Upper lobe of left lung (tissue), 4 donors: ENCODE results near the gene SNCB.

Experiments used
- POLR2A ChIP-seq, 4 donors: fragments of 450-650 bp; IDR thresholded peaks; one replicate each; pipeline ENCODE4 v1.5.1; 2016 to 2017; ENCODE audit warnings: antibody characterized with exemption in 4 of 4, mild to moderate bottlenecking in 2 of 4
- TF ChIP-seq, protein P1 (sequence below), 6 experiments: fragments of 450-650 bp in 4 of 6; fragments of 200-600 bp in 2 of 6; sonication (generic) in 2 of 6; IDR thresholded peaks; one replicate each; pipeline ENCODE4 v1.5.1; 2016 to 2019; ENCODE audit warnings: antibody characterized with exemption in 6 of 6

DNA sequence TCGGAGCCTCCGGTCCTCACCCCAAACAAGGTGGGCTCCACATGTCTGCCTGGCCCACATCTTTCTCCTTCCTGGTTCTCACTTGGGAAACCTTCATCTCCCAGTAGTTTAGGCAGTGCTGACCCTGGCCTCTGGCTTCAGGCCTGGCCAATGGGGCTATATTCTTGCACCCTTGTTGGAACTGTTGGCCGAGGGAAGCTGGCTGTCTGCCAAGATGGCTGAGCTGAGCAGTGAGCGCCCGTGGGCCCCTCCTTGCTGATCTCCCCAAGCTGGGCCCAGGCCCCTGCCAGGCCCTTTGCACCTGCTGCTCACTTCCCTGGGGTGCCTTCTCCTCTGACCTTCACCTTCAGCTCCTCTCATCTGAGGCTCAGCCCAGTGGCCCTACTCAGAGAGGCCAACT is 48.2 kb upstream of the SNCB start:
- TF ChIP-seq, protein P1, sequence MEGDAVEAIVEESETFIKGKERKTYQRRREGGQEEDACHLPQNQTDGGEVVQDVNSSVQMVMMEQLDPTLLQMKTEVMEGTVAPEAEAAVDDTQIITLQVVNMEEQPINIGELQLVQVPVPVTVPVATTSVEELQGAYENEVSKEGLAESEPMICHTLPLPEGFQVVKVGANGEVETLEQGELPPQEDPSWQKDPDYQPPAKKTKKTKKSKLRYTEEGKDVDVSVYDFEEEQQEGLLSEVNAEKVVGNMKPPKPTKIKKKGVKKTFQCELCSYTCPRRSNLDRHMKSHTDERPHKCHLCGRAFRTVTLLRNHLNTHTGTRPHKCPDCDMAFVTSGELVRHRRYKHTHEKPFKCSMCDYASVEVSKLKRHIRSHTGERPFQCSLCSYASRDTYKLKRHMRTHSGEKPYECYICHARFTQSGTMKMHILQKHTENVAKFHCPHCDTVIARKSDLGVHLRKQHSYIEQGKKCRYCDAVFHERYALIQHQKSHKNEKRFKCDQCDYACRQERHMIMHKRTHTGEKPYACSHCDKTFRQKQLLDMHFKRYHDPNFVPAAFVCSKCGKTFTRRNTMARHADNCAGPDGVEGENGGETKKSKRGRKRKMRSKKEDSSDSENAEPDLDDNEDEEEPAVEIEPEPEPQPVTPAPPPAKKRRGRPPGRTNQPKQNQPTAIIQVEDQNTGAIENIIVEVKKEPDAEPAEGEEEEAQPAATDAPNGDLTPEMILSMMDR (IDR thresholded peaks at IDR 0.05): no peak
- TF ChIP-seq POLR2A (IDR thresholded peaks at IDR 0.05): no peak
